ENCODE results near the gene WNK2.

WNK2 gene

GRCh38 chr9:93369686-93370085, 185.7 kb downstream of the WNK2 start:
- DNase-seq (ENCODE audit: low read depth in 2 of 2), result no peak

Data from fibroblast of skin of left biceps (primary cell).